Measurements from ENCODE around the gene CSGALNACT2.

Gene CSGALNACT2

GRCh38 chr10:43128331-43128730, 9.9 kb upstream of the CSGALNACT2 start:
- H3K4me3 ChIP-seq (ENCODE audit: low read depth, low read length) = no peak overlapping the region
- DNase-seq (ENCODE audit: low read depth) = no peak
- TF ChIP-seq, protein P1, sequence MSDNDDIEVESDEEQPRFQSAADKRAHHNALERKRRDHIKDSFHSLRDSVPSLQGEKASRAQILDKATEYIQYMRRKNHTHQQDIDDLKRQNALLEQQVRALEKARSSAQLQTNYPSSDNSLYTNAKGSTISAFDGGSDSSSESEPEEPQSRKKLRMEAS (IDR thresholded peaks at IDR 0.05; ENCODE audit: low read depth, low read length) = no peak
- TF ChIP-seq POLR2A (IDR thresholded peaks at IDR 0.05; ENCODE audit: extremely low read depth, insufficient read length) (no peak), CTCF (IDR thresholded peaks at IDR 0.05; ENCODE audit: low read depth, low read length) (no peak), MYC (IDR thresholded peaks at IDR 0.05; ENCODE audit: low read depth, low read length) (no peak)

DNA sequence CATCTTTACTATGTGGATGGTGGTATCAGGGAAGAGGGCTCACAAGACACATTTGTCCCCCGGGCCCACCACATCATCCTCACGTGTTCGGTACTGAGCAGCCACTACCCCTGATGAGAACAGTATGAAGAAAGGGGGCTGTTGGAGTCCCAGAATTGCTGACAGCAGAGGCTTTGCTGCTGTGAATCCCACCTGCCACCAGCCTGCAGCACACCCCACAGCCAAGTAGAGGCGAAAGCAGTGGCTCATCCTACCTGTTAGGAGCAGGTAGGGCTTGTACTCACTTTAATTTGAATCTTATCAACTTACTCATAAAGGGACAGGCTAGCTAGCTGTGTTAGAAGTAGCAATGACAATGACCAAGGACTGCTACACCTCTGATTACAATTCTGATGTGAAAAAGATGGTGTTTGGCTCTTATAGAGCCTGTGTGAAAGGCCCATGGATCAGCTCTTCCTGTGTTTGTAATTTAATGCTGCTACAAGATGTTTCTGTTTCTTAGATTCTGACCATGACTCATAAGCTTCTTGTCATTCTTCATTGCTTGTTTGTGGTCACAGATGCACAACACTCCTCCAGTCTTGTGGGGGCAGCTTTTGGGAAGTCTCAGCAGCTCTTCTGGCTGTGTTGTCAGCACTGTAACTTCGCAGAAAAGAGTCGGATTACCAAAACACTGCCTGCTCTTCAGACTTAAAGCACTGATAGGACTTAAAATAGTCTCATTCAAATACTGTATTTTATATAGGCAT, 9.1 kb upstream of the CSGALNACT2 start:
- TF ChIP-seq CTCF (IDR thresholded peaks at IDR 0.05; ENCODE audit: low read depth, low read length) = peak; percentile 4
- TF ChIP-seq MYC (IDR thresholded peaks at IDR 0.05; ENCODE audit: low read depth, low read length) = 0 out of 2 replicates have a peak, but pooled peaks have one; percentile 14
- TF ChIP-seq, protein P1 (IDR thresholded peaks at IDR 0.05; ENCODE audit: low read depth, low read length) = no peak
- DNase-seq (ENCODE audit: low read depth) = peak; percentile 94

DNA sequence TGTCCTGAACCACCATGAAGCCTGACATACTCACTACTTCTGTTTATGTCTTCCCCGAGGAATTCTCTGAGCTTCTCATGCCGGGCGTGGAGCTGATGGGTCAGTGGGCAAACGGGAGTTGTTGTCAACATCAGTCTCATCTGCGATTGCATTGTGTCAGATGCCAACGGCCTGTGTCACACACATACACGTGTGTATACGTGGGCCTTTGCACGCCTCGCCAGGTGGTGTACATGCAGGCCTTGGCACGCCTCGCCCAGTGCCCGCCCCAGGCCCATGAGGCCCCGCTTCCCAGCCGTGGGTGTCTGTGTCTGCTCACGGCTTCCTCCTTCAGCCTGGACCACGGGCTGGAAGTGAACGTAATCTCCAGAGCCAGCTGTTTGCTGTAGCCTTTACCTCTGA, 7.5 kb upstream of the CSGALNACT2 start:
- TF ChIP-seq CTCF (IDR thresholded peaks at IDR 0.05; ENCODE audit: low read depth, low read length) = no peak
- no peak for TF ChIP-seq POLR2A (IDR thresholded peaks at IDR 0.05; ENCODE audit: extremely low read depth, insufficient read length)
- TF ChIP-seq, protein P1 (IDR thresholded peaks at IDR 0.05; ENCODE audit: low read depth, low read length) = no peak
- TF ChIP-seq MYC (IDR thresholded peaks at IDR 0.05; ENCODE audit: low read depth, low read length) = no peak
- DNase-seq (ENCODE audit: low read depth) = no peak
- H3K4me3 ChIP-seq (ENCODE audit: low read depth, low read length) = no peak overlapping the region

More for the DNA sequence above, 9.1 kb upstream of the CSGALNACT2 start:
- H3K4me3 ChIP-seq (ENCODE audit: low read depth, low read length) = no peak overlapping the region

DNA sequence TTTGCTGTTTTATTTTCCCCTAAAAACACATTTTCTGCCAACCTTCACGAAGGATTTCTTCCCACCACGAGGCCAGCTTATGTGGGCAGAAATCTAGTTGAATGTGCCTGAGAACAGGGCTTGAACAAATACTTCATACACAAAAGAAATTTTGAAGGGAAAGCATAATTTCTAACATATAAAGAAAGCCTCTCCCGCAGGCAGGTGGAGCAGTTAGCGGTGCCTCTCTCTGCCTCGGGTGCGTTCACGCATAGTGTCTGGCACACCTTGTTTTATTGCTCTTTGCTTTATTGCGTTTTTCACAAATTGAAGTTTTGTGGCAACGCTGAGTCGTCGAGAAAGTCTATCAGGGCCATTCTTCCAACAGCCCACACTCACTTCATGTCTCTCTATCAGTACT, 7.0 kb upstream of the CSGALNACT2 start:
- TF ChIP-seq, protein P1 (IDR thresholded peaks at IDR 0.05; ENCODE audit: low read depth, low read length) = no peak
- TF ChIP-seq CTCF (IDR thresholded peaks at IDR 0.05; ENCODE audit: low read depth, low read length) (no peak), POLR2A (IDR thresholded peaks at IDR 0.05; ENCODE audit: extremely low read depth, insufficient read length) (no peak)

DNA sequence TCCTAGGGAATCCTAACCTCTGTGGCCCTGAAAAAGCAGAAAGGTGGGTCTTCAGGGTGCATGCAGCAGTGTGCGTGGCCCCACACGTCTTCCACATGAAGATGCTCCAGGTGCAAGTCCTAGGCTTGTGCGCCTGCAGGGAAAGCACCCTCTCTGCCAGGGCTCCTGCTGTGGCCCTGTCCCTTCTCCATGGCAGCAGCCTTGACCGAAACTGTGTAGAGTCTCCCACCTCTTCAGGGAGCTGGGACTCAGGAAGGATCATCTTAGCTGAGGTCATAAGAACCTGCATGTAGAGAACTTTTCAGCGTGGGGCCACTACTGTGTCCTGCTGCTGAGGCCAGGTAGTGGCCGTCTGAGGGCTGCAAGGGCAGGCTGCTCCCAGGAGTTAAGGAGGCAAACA, 6.3 kb upstream of the CSGALNACT2 start:
- DNase-seq (ENCODE audit: low read depth) = no peak
- H3K4me3 ChIP-seq (ENCODE audit: low read depth, low read length) = no peak overlapping the region
- TF ChIP-seq MYC (IDR thresholded peaks at IDR 0.05; ENCODE audit: low read depth, low read length) = no peak
- TF ChIP-seq POLR2A (IDR thresholded peaks at IDR 0.05; ENCODE audit: extremely low read depth, insufficient read length) = no peak
- no peak for TF ChIP-seq CTCF (IDR thresholded peaks at IDR 0.05; ENCODE audit: low read depth, low read length)
- TF ChIP-seq, protein P1 (IDR thresholded peaks at IDR 0.05; ENCODE audit: low read depth, low read length) = no peak

More for the DNA sequence above, 7.0 kb upstream of the CSGALNACT2 start:
- H3K4me3 ChIP-seq (ENCODE audit: low read depth, low read length) = no peak overlapping the region
- DNase-seq (ENCODE audit: low read depth) = no peak

Measured in NB4 (cell line).